Liver (tissue), 9 donors: ENCODE results near the gene PRSS57. TPM values are rescaled to one million over a fixed set of nuclear protein-coding genes. Genes with fewer than 3 reads are reported as not detected.
A peak's percentile ranks its signal among the peaks of the same experiment; 100 is the strongest.

Source experiments
- DNase-seq: peaks from one replicate; pipeline ENCODE4 v3.0.0-alpha.2; 2017; ENCODE audit warnings: low spot score
- H3K27ac ChIP-seq, 2 donors: one replicate each; pipeline ENCODE4 v1.7.0; 2013; ENCODE audit warnings: inconsistent platforms in 2 of 2, low read length in 2 of 2, control low read depth in 1 of 2, low read depth in 1 of 2, mild to moderate bottlenecking in 1 of 2
- H3K27me3 ChIP-seq, 4 donors: one replicate each; pipeline versions ENCODE4 v1.6.1 to v1.7.0; 2013; ENCODE audit warnings: low read length in 3 of 4, inconsistent platforms in 1 of 4, mild to moderate bottlenecking in 1 of 4, moderate library complexity in 1 of 4; ENCODE audit not compliant: control insufficient read depth in 4 of 4, insufficient read depth in 4 of 4
- H3K36me3 ChIP-seq, 4 donors: one replicate each; pipeline versions ENCODE4 v1.6.1 to v1.7.0; 2013; ENCODE audit warnings: low read length in 3 of 4, mild to moderate bottlenecking in 3 of 4, low read depth in 1 of 4, moderate library complexity in 1 of 4; ENCODE audit not compliant: control insufficient read depth in 4 of 4, insufficient read depth in 3 of 4
- H3K4me1 ChIP-seq, 4 donors: one replicate each; pipeline versions ENCODE4 v1.6.1 to v1.7.0; 2013; ENCODE audit warnings: low read length in 3 of 4, mild to moderate bottlenecking in 3 of 4, moderate library complexity in 1 of 4; ENCODE audit not compliant: control insufficient read depth in 4 of 4, insufficient read depth in 4 of 4
- H3K4me3 ChIP-seq, 3 donors: one replicate each; pipeline versions ENCODE4 v1.6.1 to v1.7.0; 2013; ENCODE audit warnings: low read length in 3 of 3, control low read depth in 1 of 3, low read depth in 1 of 3, mild to moderate bottlenecking in 1 of 3
- H3K9ac ChIP-seq, 2 donors: one replicate each; pipeline ENCODE4 v1.7.0; 2013; ENCODE audit warnings: low read length in 2 of 2, mild to moderate bottlenecking in 2 of 2, moderate library complexity in 2 of 2, control low read depth in 1 of 2, low read depth in 1 of 2
- H3K9me3 ChIP-seq, 4 donors: one replicate each; pipeline versions ENCODE4 v1.6.1 to v1.7.0; 2013; ENCODE audit warnings: low read length in 3 of 4; ENCODE audit not compliant: control insufficient read depth in 4 of 4
- EGR1 ChIP-seq, 2 donors: IDR thresholded peaks; 2 replicates each; pipeline ENCODE4 v1.6.1; 2016 to 2018; ENCODE audit warnings: antibody characterized with exemption in 2 of 2, low read depth in 2 of 2
- FOXA1 ChIP-seq: IDR thresholded peaks from 2 replicates; pipeline ENCODE4 v1.6.1; 2016; ENCODE audit warnings: antibody characterized with exemption
- FOXA2 ChIP-seq: IDR thresholded peaks from 2 replicates; pipeline ENCODE4 v1.6.1; 2016; ENCODE audit warnings: antibody characterized with exemption
- GABPA ChIP-seq, 2 donors: IDR thresholded peaks in 1 of 2; conservative IDR thresholded peaks in 1 of 2; 2 replicates each; pipeline ENCODE4 v1.6.1; 2016; ENCODE audit warnings: antibody characterized with exemption in 2 of 2, mild to moderate bottlenecking in 1 of 2, moderate library complexity in 1 of 2
- HNF4A ChIP-seq, 2 donors: conservative IDR thresholded peaks; 2 replicates each; pipeline ENCODE4 v1.6.1; 2016; ENCODE audit warnings: antibody characterized with exemption in 2 of 2, mild to moderate bottlenecking in 2 of 2
- JUND ChIP-seq, 2 donors: IDR thresholded peaks; 2 replicates each; pipeline ENCODE4 v1.6.1; 2016; ENCODE audit warnings: antibody characterized with exemption in 2 of 2
- RAD21 ChIP-seq, 2 donors: IDR thresholded peaks; 2 replicates each; pipeline ENCODE4 v1.6.1; 2016; ENCODE audit warnings: antibody characterized with exemption in 2 of 2, mild to moderate bottlenecking in 2 of 2
- RXRA ChIP-seq, 2 donors: IDR thresholded peaks; 2 replicates each; pipeline ENCODE4 v1.6.1; 2017 to 2018; ENCODE audit warnings: antibody characterized with exemption in 2 of 2, mild to moderate bottlenecking in 1 of 2
- SP1 ChIP-seq: IDR thresholded peaks from 2 replicates; pipeline ENCODE4 v1.6.1; 2018; ENCODE audit warnings: antibody characterized with exemption, mild to moderate bottlenecking
- TAF1 ChIP-seq: conservative IDR thresholded peaks from 2 replicates; pipeline ENCODE4 v1.6.1; 2016; ENCODE audit warnings: antibody characterized with exemption, mild to moderate bottlenecking
- YY1 ChIP-seq: IDR thresholded peaks from 2 replicates; pipeline ENCODE4 v1.6.1; 2016; ENCODE audit warnings: antibody characterized with exemption, mild to moderate bottlenecking
- WGBS: extraction: QIAGEN DNeasy Blood & Tissue Kit; methylation state at CpG from one replicate; pipeline ENCODE4 v1.1.7; 2013; 5-methylcytosine and 5-hydroxymethylcytosine counted together
- polyA plus RNA-seq, 2 donors: library from polyadenylated mRNA; stranded (reverse) in 1 of 2; unstranded in 1 of 2; fragments of 200-250 nt in 1 of 2; fragments of >200 nt in 1 of 2; fragmentation: Nextera tagmentation in 1 of 2; extraction: Ambion mirVana in 1 of 2; gene quantifications; one replicate each; pipeline versions ENCODE4 v1.2.1 to v1.2.3, GENCODE V29; 2013 to 2015
- total RNA-seq, 2 donors: library from RNA; depleted of rRNA; stranded (reverse); fragments of >200 nt; gene quantifications; one replicate each; pipeline ENCODE4 v1.2.3, GENCODE V29; 2014
- donor health status: healthy.
- donor health status: healthy.
- donor health status: healthy.
- donor health status: healthy.
- donor health status: healthy.

The PRSS57 gene
- total and polyA plus RNA-seq, 4 donors, result 0.10 to 12.1 TPM; not detected in 2

DNA sequence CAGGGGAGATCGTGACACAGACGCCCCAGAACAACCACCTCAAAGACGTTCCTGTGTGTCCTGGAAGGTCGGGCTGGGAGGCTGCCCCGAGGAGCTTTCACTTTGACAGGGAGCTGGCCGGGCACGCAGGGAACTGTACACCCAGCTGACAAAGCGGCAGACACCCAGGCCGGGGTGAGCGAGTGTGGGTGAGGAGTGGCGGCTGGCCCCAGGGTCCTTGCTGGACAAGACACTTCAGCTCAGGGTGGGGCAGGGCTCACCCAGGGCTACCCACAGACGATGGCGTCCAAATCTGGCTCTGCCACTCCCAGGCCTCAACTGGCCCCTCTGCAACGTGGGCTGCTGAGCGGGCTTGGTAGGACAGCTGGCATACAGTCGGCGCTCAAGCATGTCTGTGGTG lies 53.5 kb downstream of the PRSS57 start (continued):
- TF ChIP-seq FOXA2, result no peak

- DNase-seq, result no peak
- H3K4me3 ChIP-seq, result no peak overlapping the region
- no peaks in the 10 kb centered on the region for H3K27me3 ChIP-seq
- H3K9me3 ChIP-seq, result no peaks in the 10 kb centered on the region
- H3K9ac ChIP-seq, result no peak overlapping the region
- peaks cover 0 to 7% (median 4%) of the 10 kb centered on the region in 4 donors for H3K4me1 ChIP-seq
- H3K27ac ChIP-seq, result no peak overlapping the region
- 93% methylated on average over 31 of the region's 31 CpGs for WGBS
- no peak for TF ChIP-seq EGR1 (IDR thresholded peaks at IDR 0.05; ENCODE audit: low read depth in 2 of 2)
- no peak for TF ChIP-seq TAF1
- TF ChIP-seq YY1, result no peak
- TF ChIP-seq SP1, result no peak
- no peak for TF ChIP-seq GABPA (IDR thresholded peaks at IDR 0.05 in 1 of 2, conservative IDR thresholded peaks at IDR 0.05 in 1 of 2)
- peaks cover 0 to 4% (median 1%) of the 10 kb centered on the region in 4 donors for H3K36me3 ChIP-seq
These were observed 54.6 kb downstream of the PRSS57 start for GRCh38 chr19:640606-641189.

GRCh38 chr19:640161-640558 lies 55.1 kb downstream of the PRSS57 start:
- Histone ChIP-seq H3K4me1 (peaks cover 0 to 7% (median 4%) of the 10 kb centered on the region in 4 donors), H3K27me3 (no peaks in the 10 kb centered on the region), H3K9ac (no peak overlapping the region), H3K36me3 (peaks cover 0 to 4% (median 1%) of the 10 kb centered on the region in 4 donors), H3K27ac (no peak overlapping the region), H3K4me3 (peak overlapping the region in 1 of 3 donors; percentile 41), H3K9me3 (no peaks in the 10 kb centered on the region)
- no peak for TF ChIP-seq JUND (IDR thresholded peaks at IDR 0.05)
- TF ChIP-seq TAF1, result no peak
- DNase-seq, result no peak
- WGBS, result 55% methylated on average over 25 of the region's 25 CpGs

DNA sequence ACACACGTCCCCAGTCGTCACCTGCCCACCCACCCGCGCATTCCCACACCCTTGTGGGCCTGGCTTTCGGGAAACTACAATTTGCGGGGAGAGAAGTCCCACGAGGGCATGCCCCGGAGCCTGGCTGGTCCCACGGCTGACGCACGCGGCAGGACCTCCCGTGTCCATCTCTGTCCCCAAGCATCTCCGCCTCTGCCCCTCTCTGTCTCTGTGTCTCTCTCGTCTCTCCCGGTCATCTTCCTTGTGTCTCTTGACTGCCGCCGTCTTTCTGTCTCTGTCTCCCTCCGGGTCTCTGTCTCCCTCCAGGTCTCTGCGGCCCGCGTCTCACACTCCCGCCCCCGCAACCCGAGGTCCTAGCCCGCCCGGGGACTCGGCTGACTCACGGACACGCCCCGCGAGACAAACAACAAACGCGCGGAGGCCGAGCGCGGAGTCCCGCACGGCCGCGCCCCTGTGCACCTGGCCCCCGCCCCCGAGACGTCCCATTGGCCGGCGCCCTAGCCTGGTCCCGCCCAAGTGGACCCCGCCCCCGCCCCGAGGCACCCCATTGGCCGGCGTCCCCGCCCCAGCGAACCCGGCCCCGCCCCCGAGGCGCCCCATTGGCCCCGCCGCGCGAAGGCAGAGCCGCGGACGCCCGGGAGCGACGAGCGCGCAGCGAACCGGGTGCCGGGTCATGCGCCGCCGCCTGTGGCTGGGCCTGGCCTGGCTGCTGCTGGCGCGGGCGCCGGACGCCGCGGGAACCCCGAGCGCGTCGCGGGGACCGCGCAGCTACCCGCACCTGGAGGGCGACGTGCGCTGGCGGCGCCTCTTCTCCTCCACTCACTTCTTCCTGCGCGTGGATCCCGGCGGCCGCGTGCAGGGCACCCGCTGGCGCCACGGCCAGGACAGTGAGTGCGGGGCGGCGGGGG lies 55.7 kb downstream of the PRSS57 start, which contains the start of gene FGF22:
Gene FGF22 (plus strand): TSS at position 627 of the 908 bp plus-strand sequence. CDS start 47 bp downstream, at position 674.
- no peak for TF ChIP-seq YY1
- no peak for TF ChIP-seq RXRA (IDR thresholded peaks at IDR 0.05)
- TF ChIP-seq EGR1 (IDR thresholded peaks at IDR 0.05; ENCODE audit: low read depth in 2 of 2), result peak in 1 of 2 donors; percentile 28
- no peak for TF ChIP-seq FOXA1
- TF ChIP-seq GABPA (IDR thresholded peaks at IDR 0.05 in 1 of 2, conservative IDR thresholded peaks at IDR 0.05 in 1 of 2), result no peak
- no peak for TF ChIP-seq HNF4A (conservative IDR thresholded peaks at IDR 0.05)
- TF ChIP-seq RAD21 (IDR thresholded peaks at IDR 0.05), result no peak
- peak; percentile 99 for DNase-seq
- 12% methylated on average over 109 of the region's 109 CpGs for WGBS
- no peaks in the 10 kb centered on the region for H3K9me3 ChIP-seq
- peaks cover 0 to 2% (median 0%) of the 10 kb centered on the region in 4 donors for H3K36me3 ChIP-seq
- peaks cover 0 to 7% (median 4%) of the 10 kb centered on the region in 4 donors for H3K4me1 ChIP-seq
- peak within 1 kb of the TSS in 2 of 3 donors; percentile 41 for H3K4me3 ChIP-seq
- H3K27ac ChIP-seq, result no peak within 1 kb of the TSS
- no peak within 1 kb of the TSS for H3K9ac ChIP-seq
- H3K27me3 ChIP-seq, result no peaks in the 10 kb centered on the region
